WERI-Rb-1 (cell line): ENCODE measurements around the gene NCKAP5L.
A peak's percentile ranks its signal among the peaks of the same experiment; 100 is the strongest.

Experiments
- DNase-seq: peaks from one replicate; pipeline ENCODE4 v3.0.0-alpha.2; 2020
- H3K27ac ChIP-seq: fragments of 250-450 bp; sonication (Bioruptor Pico); 2 replicates; pipeline ENCODE4 v1.5.1; 2020; ENCODE audit warnings: mild to moderate bottlenecking, moderate library complexity
- H3K27me3 ChIP-seq: fragments of 250-450 bp; sonication (Bioruptor Pico); 2 replicates; pipeline ENCODE4 v1.5.1; 2021; ENCODE audit warnings: mild to moderate bottlenecking, low read depth, moderate library complexity; ENCODE audit not compliant: insufficient read depth, severe bottlenecking
- H3K36me3 ChIP-seq: fragments of 250-450 bp; sonication (Bioruptor Pico); 2 replicates; pipeline ENCODE4 v1.5.1; 2020; ENCODE audit warnings: mild to moderate bottlenecking, moderate library complexity
- H3K4me3 ChIP-seq: 2 replicates; pipeline ENCODE4 v1.5.1; 2011; ENCODE audit warnings: low read depth, mild to moderate bottlenecking, control low read depth, low read length
- H3K9me3 ChIP-seq: fragments of 250-450 bp; sonication (Bioruptor Pico); 2 replicates; pipeline ENCODE4 v1.5.1; 2021; ENCODE audit warnings: mild to moderate bottlenecking, moderate library complexity; ENCODE audit not compliant: severe bottlenecking
- TF ChIP-seq, protein P1 (sequence below): IDR thresholded peaks from 2 replicates; pipeline ENCODE4 v1.5.1; 2011; ENCODE audit warnings: low read depth, mild to moderate bottlenecking, control low read depth, inconsistent platforms, low read length

NCKAP5L gene

DNA sequence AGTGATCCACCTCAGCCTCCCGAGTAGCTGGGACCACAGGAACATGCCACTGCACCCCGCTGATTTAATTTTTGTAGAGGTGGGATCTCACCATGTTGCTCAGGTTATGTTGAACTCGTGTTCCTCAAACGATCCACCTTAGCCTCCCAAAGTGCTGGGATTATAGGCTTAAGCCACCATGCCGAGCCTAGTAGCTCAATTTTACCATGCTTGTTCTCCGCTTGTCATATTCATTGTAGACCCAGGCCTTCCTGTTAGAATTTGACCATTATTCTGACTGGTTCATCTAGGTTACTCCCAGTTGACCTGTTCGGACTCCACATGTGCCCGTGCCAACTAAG, 62.1 kb downstream of the NCKAP5L start:
- no peak overlapping the region for H3K27ac ChIP-seq
- H3K36me3 ChIP-seq = peaks cover 40% of the 10 kb centered on the region
- TF ChIP-seq, protein P1, sequence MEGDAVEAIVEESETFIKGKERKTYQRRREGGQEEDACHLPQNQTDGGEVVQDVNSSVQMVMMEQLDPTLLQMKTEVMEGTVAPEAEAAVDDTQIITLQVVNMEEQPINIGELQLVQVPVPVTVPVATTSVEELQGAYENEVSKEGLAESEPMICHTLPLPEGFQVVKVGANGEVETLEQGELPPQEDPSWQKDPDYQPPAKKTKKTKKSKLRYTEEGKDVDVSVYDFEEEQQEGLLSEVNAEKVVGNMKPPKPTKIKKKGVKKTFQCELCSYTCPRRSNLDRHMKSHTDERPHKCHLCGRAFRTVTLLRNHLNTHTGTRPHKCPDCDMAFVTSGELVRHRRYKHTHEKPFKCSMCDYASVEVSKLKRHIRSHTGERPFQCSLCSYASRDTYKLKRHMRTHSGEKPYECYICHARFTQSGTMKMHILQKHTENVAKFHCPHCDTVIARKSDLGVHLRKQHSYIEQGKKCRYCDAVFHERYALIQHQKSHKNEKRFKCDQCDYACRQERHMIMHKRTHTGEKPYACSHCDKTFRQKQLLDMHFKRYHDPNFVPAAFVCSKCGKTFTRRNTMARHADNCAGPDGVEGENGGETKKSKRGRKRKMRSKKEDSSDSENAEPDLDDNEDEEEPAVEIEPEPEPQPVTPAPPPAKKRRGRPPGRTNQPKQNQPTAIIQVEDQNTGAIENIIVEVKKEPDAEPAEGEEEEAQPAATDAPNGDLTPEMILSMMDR = no peak
- no peak overlapping the region for H3K4me3 ChIP-seq
- DNase-seq = no peak
- H3K27me3 ChIP-seq = no peaks in the 10 kb centered on the region
- no peaks in the 10 kb centered on the region for H3K9me3 ChIP-seq

DNA sequence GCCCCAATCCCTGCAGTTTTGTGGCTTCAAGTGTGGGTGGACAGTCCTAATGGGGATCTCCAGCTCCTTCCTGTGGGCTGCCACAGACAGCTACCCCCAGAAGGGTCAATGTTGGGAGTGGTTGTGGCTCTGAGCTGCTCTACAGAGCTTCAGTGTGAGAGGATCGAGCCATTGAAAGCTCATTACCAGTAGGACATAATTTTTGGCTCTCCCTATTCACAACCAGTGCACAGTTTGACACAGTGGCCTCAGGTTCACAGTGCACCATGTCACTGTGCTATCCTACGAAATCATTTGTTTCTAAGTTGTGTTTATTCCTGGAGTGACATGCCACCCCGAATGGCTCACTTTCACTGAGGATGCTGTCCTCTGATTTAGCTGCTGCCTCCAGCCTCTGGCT, 64.1 kb downstream of the NCKAP5L start:
- DNase-seq = no peak
- no peaks in the 10 kb centered on the region for H3K27me3 ChIP-seq
- H3K4me3 ChIP-seq = no peak overlapping the region
- TF ChIP-seq, protein P1 = no peak
- H3K27ac ChIP-seq = no peak overlapping the region
- H3K9me3 ChIP-seq = no peaks in the 10 kb centered on the region
- H3K36me3 ChIP-seq = peaks cover 59% of the 10 kb centered on the region

DNA sequence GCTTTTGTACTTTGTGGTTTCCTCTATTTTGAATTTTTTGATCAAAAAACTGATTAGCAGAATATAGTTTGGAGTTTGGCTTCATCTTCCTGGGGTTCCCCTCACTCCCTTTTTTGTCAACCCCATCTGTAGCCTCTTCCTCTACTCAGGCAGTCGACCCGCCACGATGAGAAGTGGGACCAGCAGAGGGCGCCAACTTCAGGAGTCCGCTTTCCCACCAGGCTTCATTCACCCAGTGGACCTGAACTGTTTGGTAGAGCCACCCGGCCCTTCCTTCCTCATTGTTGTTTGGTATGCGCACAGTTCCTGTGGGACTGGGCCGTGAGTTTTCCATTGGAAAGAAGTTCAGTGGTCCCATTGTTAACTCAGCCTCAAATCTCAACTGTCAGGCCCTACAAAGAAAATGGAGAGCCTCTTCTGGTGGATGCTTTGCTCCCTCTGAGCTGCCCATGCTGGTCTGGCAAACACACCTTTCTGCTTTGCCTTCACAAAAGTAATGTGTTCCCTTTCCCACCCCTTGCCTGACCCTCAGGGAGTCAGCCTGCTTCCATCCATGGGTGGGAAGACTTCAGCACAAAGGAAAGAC, 65.1 kb downstream of the NCKAP5L start:
- DNase-seq = peak; percentile 74
- TF ChIP-seq, protein P1 = peak; percentile 87
- H3K36me3 ChIP-seq = peaks cover 70% of the 10 kb centered on the region
- no peaks in the 10 kb centered on the region for H3K9me3 ChIP-seq
- no peaks in the 10 kb centered on the region for H3K27me3 ChIP-seq
- no peak overlapping the region for H3K27ac ChIP-seq
- no peak overlapping the region for H3K4me3 ChIP-seq

DNA sequence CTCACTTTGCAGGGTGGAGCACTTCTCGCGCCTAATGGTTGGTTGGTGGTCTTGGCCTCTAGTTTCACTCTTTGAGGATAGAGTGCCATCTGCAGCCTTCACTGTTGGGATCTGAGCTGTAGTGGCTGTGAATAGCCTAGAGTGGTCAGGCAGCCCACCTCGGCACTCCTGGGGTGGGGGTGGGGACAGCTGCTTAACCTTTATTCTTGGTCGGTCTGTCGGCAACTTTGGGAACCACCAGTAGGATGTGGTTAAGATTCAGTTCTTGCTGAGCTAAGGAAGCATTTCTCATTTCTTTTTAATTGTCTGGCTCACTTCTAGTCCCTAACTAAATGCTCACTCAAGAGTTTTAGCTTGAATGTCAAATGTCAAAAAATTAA, 65.8 kb downstream of the NCKAP5L start:
- Histone ChIP-seq H3K27me3 (no peaks in the 10 kb centered on the region), H3K4me3 (no peak overlapping the region), H3K9me3 (no peaks in the 10 kb centered on the region), H3K36me3 (peaks cover 75% of the 10 kb centered on the region), H3K27ac (no peak overlapping the region)
- DNase-seq = no peak
- TF ChIP-seq, protein P1 = no peak

DNA sequence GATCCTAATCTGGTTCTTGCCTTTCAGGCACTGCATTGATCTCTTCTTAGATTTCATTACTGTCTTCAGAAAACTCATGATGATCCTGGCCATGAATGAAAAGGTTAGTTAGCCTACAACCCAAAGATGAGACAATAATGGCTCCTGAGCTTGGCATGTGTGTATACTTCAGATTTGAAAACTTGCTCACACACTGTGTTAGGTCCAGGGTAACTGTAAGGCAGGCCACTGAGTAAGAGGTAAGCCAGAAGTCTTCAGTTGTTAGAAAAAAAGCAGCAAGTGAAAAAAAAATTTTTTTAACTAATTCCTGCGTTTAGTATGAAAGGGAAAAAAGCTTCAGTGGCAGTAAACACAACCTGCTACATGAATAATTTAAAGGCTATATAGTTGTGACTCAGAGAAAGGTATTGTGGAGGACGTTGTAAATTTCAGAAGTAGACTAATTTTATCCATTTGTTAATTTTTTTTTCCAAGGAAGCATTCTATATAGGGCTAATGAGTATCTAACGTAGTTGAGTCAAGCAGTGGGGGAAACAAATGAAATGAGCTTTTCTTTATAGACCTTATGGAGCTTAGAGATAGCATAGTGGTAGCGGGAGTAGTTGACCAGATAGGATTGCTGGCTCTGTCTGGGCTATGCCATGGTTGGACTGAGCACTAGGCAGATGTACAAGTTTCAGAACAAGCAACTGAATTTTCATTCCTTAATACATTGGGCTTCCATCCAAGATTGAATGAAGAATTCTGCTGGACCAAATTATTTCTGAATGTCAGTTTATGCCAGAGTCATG, 66.3 kb downstream of the NCKAP5L start:
- Histone ChIP-seq H3K27ac (no peak overlapping the region), H3K27me3 (no peaks in the 10 kb centered on the region), H3K36me3 (peaks cover 81% of the 10 kb centered on the region), H3K4me3 (no peak overlapping the region), H3K9me3 (no peaks in the 10 kb centered on the region)
- TF ChIP-seq, protein P1 = no peak
- no peak for DNase-seq
